Effector memory CD4-positive, alpha-beta T cell (primary cell): ENCODE data around the gene GPD1.
A peak's percentile ranks its signal among the peaks of the same experiment; 100 is the strongest.

Source experiments
- DNase-seq, 3 donors: peaks; one replicate each; pipeline ENCODE4 v3.0.0-alpha.2; 2020
- H3K27ac ChIP-seq: 2 replicates; pipeline ENCODE4 v1.7.0; 2013; ENCODE audit warnings: mild to moderate bottlenecking, low read length, moderate library complexity; ENCODE audit not compliant: insufficient read depth, poor library complexity, severe bottlenecking
- H3K27me3 ChIP-seq: replicated peaks from 2 replicates; pipeline ENCODE4 v1.7.0; 2013; ENCODE audit warnings: mild to moderate bottlenecking, low read length; ENCODE audit not compliant: insufficient read depth, control insufficient read depth, poor library complexity, severe bottlenecking
- H3K36me3 ChIP-seq: 2 replicates; pipeline ENCODE4 v1.7.0; 2013; ENCODE audit warnings: mild to moderate bottlenecking, low read length, moderate library complexity; ENCODE audit not compliant: control insufficient read depth, insufficient read depth
- H3K4me1 ChIP-seq: 2 replicates; pipeline ENCODE4 v1.7.0; 2013; ENCODE audit warnings: low read length, mild to moderate bottlenecking; ENCODE audit not compliant: control insufficient read depth, insufficient read depth, poor library complexity, severe bottlenecking
- H3K4me3 ChIP-seq: 2 replicates; pipeline ENCODE4 v1.7.0; 2013; ENCODE audit warnings: low read length, low read depth, mild to moderate bottlenecking; ENCODE audit not compliant: insufficient read depth, poor library complexity, severe bottlenecking
- H3K9me3 ChIP-seq: 2 replicates; pipeline ENCODE4 v1.7.0; 2013; ENCODE audit warnings: mild to moderate bottlenecking, low read length, moderate library complexity; ENCODE audit not compliant: control insufficient read depth

The GPD1 gene

DNA sequence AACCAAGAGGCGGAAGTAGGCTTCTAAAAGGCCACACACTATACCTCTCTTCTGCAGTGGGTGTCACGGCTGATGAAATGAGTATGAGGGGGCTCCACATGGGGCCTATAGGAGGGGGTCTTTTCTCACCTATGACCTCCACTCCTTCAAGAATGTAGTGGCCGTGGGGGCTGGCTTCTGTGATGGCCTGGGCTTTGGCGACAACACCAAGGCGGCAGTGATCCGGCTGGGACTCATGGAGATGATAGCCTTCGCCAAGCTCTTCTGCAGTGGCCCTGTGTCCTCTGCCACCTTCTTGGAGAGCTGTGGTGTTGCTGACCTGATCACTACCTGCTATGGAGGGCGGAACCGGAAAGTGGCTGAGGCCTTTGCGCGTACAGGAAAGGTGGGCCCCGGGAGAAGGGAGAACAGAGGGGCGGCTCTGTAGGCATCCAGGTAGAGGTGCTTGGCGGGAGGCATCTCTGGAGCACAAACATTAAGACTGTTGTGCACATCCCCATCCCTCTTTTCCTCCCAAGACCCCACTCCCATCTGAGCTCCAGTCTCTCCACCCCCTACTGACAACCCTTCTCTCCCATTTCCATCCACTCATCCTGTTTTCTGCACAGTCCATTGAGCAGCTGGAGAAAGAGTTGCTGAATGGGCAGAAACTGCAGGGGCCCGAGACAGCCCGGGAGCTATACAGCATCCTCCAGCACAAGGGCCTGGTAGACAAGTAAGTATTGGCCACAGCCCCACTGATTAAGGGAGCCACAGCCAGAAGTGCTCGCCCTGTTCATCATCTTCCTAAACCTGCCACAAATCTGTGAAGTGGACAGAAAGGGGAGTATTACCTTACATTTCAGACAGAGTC is 3.8 kb downstream of the GPD1 start:
- Histone ChIP-seq H3K4me3 (no peak overlapping the region), H3K9me3 (no peaks in the 10 kb centered on the region), H3K27ac (no peak overlapping the region), H3K27me3 (no peaks in the 10 kb centered on the region), H3K36me3 (no peaks in the 10 kb centered on the region), H3K4me1 (no peaks in the 10 kb centered on the region)
- DNase-seq: no peak

DNA sequence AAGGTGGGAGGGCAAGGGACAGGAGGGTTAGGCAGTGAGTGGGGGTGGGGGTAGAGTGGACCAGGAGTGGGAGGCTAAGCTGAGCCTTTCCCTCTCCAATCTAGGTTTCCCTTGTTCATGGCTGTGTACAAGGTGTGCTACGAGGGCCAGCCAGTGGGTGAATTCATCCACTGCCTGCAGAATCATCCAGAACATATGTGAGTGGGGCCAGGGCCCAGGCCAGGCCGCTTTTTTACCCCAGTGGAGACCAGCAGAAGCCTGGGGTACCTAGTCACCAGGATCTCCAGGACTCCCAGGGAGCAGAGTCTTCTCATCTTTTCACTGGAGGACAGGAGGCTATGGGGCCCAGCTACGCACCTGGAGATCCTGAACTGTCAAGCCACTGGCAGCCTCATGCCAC is 5.5 kb downstream of the GPD1 start:
- Histone ChIP-seq H3K4me1 (peaks cover 10% of the 10 kb centered on the region), H3K27ac (no peak overlapping the region), H3K9me3 (no peaks in the 10 kb centered on the region), H3K27me3 (no peaks in the 10 kb centered on the region), H3K4me3 (no peak overlapping the region), H3K36me3 (no peaks in the 10 kb centered on the region)
- DNase-seq: no peak

DNA sequence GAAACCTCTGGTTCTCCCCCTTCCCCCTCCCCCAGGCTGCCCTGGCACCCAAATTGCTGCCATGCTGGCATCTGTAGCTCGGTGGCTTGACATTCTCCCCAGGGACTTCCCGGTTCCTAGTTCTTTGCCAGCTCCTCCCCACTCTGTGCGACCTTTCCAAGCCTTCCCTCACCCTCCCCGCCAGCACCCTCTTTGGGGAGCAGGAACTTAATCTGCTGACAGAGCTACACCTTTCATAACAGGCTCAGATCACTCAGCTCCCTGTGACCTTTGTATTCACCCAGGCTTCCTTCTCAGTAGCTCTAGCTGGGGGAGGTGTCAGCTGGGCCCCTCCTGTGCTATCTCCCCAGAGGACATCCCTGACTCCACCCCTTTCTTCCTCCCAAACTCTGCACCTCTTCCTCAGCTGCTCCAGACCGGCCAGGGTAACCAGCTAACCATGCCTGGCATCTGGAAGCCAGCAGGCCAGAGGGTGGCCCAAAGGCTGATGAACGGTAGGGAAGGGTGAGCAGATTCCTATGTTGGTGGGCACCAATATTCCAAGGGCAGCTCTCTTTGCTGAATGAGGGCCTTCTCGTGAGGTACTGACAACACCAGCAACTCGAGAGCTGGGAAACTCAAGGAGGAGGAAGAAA is 6.4 kb downstream of the GPD1 start:
- peaks cover 10% of the 10 kb centered on the region for H3K4me1 ChIP-seq
- H3K27me3 ChIP-seq: no peaks in the 10 kb centered on the region
- no peak overlapping the region for H3K27ac ChIP-seq
- no peak for DNase-seq
- no peak overlapping the region for H3K4me3 ChIP-seq
- no peaks in the 10 kb centered on the region for H3K36me3 ChIP-seq
- no peaks in the 10 kb centered on the region for H3K9me3 ChIP-seq

DNA sequence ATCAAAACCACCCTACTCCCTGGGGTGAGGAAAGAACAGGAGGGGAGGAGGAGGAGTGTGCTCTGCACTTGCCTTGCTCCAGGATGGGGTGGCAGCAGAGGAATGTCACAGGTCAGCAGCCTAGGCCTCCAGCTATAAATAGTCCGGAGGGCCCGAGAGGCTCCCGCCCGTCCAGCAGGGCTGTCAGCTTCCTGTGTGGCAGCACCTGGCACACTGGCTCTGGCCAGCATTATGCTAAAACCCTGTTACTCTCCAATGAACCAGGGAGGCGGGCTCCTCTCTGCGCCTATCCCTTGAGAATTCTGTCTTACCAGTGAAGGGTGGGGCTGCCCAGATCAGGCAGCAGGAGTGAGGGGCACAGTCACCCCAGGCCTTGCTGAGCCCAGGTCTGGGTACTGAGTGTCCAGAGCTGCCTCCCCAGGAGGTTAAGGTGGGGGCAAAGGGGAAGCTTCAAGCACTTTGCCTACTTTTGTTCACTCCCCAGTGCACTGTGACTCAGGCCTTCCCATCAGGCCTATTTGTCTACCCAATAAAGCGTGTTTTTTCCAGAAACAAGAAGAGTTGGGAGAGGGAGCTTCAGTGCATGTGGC is 7.0 kb downstream of the GPD1 start:
- Histone ChIP-seq H3K9me3 (no peaks in the 10 kb centered on the region), H3K4me3 (no peak overlapping the region), H3K36me3 (peaks cover 4% of the 10 kb centered on the region), H3K4me1 (peaks cover 10% of the 10 kb centered on the region), H3K27me3 (no peaks in the 10 kb centered on the region), H3K27ac (no peak overlapping the region)
- no peak for DNase-seq

DNA sequence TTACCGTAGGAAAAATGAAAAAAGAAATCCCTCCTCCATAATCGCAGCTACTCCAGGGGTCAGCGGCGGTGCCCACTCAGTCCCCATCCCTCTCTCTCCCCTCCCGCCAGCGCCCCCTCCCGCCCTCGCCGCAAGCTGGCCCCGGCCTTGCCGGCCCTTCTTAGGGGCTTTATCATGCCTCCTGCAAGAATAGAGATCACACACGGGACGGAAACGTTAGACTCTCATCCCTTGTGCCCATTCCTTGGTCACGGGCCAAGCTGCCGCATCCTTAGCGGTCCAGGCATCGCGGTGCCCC is 7.5 kb downstream of the GPD1 start:
- Histone ChIP-seq H3K27ac (peak overlapping the region; percentile 43), H3K27me3 (no peaks in the 10 kb centered on the region), H3K9me3 (no peaks in the 10 kb centered on the region), H3K36me3 (peaks cover 7% of the 10 kb centered on the region), H3K4me1 (peaks cover 13% of the 10 kb centered on the region), H3K4me3 (peak overlapping the region; percentile 48)
- DNase-seq: no peak

DNA sequence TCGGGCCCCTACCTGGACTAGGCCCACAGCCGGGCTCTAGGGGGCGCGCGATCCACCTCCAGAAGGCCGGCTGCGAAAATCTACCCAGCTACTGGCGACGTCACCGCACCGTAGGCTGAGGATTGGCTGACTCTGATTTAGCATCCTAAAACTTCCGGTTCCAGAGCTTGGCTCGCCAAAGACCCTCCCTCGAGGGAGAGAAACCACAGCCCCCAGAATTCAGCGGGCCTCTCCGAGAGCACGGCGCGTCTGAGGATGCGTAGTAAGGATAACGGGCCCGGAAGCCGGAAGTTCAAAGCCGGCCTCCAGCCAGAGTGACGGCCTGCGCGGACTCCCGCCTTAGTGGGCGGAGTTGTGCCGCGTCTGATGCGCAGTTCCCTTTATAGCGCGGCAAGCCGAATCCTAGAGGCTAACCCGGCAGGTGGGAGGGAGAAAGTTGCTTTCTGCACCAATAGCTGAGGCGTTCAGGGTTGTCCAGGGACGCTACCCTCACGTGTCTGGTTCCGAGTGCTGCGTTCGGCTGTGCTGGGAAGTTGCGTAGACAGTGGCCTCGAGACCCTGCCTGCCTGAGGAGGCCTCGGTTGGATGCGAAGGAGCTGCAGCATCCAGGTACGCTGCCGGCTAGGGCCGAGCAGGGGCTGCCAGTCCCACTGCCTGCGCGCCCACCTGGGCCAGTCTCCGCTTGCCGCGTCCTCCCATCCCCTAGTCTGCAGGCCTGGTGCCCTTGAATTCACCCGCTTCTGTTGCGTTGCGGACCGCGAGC is 8.1 kb downstream of the GPD1 start, which contains the start of gene COX14:
COX14 (plus strand) TSS at position 544 of the 763 bp plus-strand sequence. CDS start 7,808 bp downstream, outside the sequence.
- H3K4me1 ChIP-seq: peaks cover 17% of the 10 kb centered on the region
- H3K4me3 ChIP-seq: peak within 1 kb of the TSS; percentile 82
- no peaks in the 10 kb centered on the region for H3K9me3 ChIP-seq
- H3K27me3 ChIP-seq: no peaks in the 10 kb centered on the region
- H3K27ac ChIP-seq: peak within 1 kb of the TSS; percentile 88
- H3K36me3 ChIP-seq: peaks cover 11% of the 10 kb centered on the region
- DNase-seq: peak; percentile 99

DNA sequence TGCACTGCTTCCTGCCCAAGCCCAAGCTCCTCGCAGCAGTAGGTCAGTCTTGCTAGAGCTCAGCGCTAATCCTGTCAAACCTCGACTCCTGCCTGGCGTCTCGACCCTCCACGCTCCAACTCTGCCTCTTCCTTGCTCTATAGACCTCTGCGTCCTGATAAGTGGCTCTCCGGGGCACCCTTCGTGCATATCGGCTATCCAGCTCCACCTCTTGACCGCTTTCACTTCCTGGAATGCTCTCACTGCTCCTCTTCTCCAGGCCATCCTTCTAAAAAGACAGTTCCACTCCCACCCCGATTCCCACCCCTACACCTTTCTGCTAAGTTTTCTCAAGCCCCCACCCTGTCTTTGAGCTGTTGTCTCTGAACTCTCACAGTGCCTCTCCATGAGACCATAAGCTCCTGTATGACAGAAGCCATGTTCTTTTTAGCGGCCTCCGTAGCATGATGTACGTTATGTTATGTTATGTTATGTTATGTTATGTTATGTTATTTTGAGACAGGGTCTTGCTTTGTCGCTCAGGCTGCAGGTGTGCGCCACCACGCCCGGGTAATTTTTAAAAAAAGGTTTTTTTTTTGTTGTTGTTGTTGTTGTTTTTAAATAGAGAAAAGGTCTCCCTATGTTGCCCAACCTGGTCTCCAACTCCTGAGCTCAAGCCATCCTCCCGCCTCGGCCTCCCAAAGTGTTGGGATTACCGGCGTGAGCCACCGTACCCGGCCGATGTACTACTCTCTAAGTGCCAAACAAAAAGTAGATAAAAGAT is 8.8 kb downstream of the GPD1 start:
- Histone ChIP-seq H3K27me3 (no peaks in the 10 kb centered on the region), H3K36me3 (peaks cover 11% of the 10 kb centered on the region), H3K4me3 (peak overlapping the region; percentile 82), H3K9me3 (no peaks in the 10 kb centered on the region), H3K4me1 (peaks cover 17% of the 10 kb centered on the region), H3K27ac (peak overlapping the region; percentile 88)
- DNase-seq: no peak

DNA sequence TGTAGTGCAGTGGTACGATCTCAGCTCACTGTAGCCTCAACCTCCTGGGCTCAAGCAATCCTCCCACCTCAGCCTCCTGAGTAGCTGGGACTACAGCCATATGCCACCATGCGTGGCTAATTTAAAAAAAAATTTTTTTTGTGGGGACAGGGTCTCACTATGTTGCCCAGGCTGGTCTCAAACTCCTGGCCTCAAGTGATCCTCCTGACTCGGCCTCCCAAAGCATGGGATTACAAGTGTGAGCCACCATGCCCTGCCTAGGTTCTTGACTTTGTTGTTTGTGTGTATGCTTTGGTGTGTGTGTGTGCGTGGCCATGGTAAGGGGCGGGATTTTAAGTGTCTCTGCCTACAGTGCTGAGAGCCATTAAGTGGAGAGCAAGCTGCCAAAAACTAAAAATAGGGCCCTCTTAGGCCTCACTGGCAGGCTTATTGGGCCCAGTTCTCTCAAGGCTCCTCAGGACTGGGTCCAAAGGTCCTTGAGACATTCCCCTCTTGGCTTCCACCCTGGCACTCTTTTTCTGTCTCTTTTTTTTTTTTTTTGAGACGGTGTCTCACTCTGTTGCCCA is 13.3 kb downstream of the GPD1 start:
- H3K36me3 ChIP-seq: peaks cover 40% of the 10 kb centered on the region
- DNase-seq: no peak
- H3K27ac ChIP-seq: no peak overlapping the region
- H3K9me3 ChIP-seq: no peaks in the 10 kb centered on the region
- no peak overlapping the region for H3K4me3 ChIP-seq
- peaks cover 17% of the 10 kb centered on the region for H3K4me1 ChIP-seq
- H3K27me3 ChIP-seq: no peaks in the 10 kb centered on the region

DNA sequence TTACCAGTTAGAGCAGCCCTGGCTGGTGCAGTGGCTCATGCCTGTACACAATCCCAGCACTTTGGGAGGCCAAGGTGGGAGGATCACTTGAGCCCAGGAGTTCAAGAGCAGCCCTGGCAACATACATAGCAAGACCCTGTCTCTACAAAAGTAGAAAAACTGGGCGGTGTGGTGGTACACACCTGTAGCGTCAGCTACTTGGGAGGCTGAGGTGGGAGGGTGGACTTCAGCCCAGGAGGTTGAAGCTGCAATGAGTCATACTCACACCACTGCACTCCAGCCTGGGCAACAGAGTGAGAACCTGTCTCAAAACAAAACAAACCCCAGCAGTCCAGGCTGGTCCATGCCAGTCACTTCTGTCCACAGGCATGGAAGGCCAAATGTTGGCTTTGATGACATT is 15.6 kb downstream of the GPD1 start:
- Histone ChIP-seq H3K4me3 (no peak overlapping the region), H3K27ac (no peak overlapping the region), H3K36me3 (peaks cover 40% of the 10 kb centered on the region), H3K9me3 (no peaks in the 10 kb centered on the region), H3K27me3 (no peaks in the 10 kb centered on the region), H3K4me1 (peaks cover 7% of the 10 kb centered on the region)
- no peak for DNase-seq
